Measurements from ENCODE around the gene PCP4L1. TPM values are rescaled to one million over a fixed set of nuclear protein-coding genes. Genes with fewer than 3 reads are reported as not detected.

Gene PCP4L1
- total RNA-seq, 1 donor from 2014 or later = 0.35 TPM

DNA sequence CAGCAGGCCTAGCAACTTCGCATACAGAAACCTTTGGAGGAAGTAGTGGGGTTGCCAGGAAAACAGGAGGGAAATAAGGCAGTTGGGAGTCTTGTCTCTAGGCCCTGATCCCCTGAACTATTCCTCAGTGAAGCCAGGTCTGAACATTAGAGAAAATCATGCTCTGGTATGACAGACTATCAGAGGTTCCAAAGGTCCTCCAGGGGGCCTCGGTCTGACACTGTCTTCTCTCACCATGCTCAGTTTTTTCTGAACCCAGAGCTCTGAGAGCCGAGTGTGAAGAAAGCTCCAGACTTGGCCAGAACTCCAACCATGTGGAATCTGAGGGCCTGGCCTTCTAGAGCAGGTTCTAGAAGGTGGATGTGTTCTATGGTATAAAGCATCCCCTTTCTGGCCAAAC, 28.6 kb upstream of the PCP4L1 start:
- Mint-ChIP-seq H3K4me1 (ENCODE audit: low read depth) (peaks cover 26% of the 10 kb centered on the region), H3K9me3 (ENCODE audit: low read depth) (no peaks in the 10 kb centered on the region), H3K36me3 (ENCODE audit: low read depth) (peaks cover 16% of the 10 kb centered on the region), H3K27ac (ENCODE audit: unreplicated experiment) (no peak overlapping the region), H3K4me3 (ENCODE audit: unreplicated experiment) (no peak overlapping the region), H3K27me3 (ENCODE audit: low read depth) (no peaks in the 10 kb centered on the region)
- no peak for DNase-seq (ENCODE audit: low spot score)
- TF ChIP-seq, protein P1, sequence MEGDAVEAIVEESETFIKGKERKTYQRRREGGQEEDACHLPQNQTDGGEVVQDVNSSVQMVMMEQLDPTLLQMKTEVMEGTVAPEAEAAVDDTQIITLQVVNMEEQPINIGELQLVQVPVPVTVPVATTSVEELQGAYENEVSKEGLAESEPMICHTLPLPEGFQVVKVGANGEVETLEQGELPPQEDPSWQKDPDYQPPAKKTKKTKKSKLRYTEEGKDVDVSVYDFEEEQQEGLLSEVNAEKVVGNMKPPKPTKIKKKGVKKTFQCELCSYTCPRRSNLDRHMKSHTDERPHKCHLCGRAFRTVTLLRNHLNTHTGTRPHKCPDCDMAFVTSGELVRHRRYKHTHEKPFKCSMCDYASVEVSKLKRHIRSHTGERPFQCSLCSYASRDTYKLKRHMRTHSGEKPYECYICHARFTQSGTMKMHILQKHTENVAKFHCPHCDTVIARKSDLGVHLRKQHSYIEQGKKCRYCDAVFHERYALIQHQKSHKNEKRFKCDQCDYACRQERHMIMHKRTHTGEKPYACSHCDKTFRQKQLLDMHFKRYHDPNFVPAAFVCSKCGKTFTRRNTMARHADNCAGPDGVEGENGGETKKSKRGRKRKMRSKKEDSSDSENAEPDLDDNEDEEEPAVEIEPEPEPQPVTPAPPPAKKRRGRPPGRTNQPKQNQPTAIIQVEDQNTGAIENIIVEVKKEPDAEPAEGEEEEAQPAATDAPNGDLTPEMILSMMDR (IDR thresholded peaks at IDR 0.05) = peak; percentile 35

DNA sequence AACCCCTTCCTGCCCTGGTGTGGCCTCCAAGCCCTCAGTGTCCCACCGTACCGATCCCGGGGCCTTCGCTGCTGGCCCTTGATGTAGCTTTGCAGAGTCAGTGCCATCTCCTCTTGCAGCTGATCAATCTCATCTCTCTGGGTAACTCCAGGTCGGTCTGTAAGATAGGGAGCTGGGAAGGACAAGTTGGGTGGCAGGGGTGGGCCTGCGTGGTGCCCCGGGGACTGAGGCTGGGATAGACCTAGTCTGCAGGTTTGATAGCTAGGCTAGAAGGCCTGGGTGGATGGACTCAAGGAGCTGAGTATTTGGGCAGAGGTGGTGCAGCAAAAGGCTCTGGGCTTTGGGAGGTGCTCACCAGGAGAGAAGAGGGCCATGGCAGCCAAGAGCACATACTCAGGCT, 27.8 kb upstream of the PCP4L1 start:
- H3K4me3 Mint-ChIP-seq (ENCODE audit: unreplicated experiment) = no peak overlapping the region
- peaks cover 16% of the 10 kb centered on the region for H3K36me3 Mint-ChIP-seq (ENCODE audit: low read depth)
- DNase-seq (ENCODE audit: low spot score) = no peak
- H3K27me3 Mint-ChIP-seq (ENCODE audit: low read depth) = peaks cover 2% of the 10 kb centered on the region
- peaks cover 20% of the 10 kb centered on the region for H3K4me1 Mint-ChIP-seq (ENCODE audit: low read depth)
- TF ChIP-seq, protein P1 (IDR thresholded peaks at IDR 0.05) = no peak
- no peak overlapping the region for H3K27ac Mint-ChIP-seq (ENCODE audit: unreplicated experiment)
- H3K9me3 Mint-ChIP-seq (ENCODE audit: low read depth) = no peaks in the 10 kb centered on the region

DNA sequence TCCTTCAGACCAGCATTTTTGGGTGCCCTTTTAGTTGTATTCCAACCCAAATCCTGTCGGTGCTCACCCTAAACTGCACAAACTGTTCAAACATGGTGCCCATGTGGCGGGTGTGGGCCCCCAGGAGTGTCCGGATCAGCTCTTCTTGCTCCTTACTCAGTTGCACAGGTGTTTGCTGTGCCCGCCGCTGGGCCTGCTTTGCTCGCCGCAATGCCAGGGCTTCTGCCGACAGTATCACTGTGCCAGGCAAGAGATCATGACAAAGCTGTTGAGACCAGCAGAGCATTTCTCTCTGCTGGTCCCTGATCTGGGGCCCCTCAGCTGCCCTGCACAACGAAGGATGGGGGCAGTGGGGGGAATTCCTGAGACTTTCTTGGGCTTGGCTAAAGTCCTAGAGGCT, 25.4 kb upstream of the PCP4L1 start:
- H3K27ac Mint-ChIP-seq (ENCODE audit: unreplicated experiment) = no peak overlapping the region
- no peak overlapping the region for H3K4me3 Mint-ChIP-seq (ENCODE audit: unreplicated experiment)
- H3K4me1 Mint-ChIP-seq (ENCODE audit: low read depth) = no peaks in the 10 kb centered on the region
- peaks cover 13% of the 10 kb centered on the region for H3K36me3 Mint-ChIP-seq (ENCODE audit: low read depth)
- H3K27me3 Mint-ChIP-seq (ENCODE audit: low read depth) = peaks cover 2% of the 10 kb centered on the region
- TF ChIP-seq, protein P1 (IDR thresholded peaks at IDR 0.05) = no peak
- no peaks in the 10 kb centered on the region for H3K9me3 Mint-ChIP-seq (ENCODE audit: low read depth)
- DNase-seq (ENCODE audit: low spot score) = no peak

DNA sequence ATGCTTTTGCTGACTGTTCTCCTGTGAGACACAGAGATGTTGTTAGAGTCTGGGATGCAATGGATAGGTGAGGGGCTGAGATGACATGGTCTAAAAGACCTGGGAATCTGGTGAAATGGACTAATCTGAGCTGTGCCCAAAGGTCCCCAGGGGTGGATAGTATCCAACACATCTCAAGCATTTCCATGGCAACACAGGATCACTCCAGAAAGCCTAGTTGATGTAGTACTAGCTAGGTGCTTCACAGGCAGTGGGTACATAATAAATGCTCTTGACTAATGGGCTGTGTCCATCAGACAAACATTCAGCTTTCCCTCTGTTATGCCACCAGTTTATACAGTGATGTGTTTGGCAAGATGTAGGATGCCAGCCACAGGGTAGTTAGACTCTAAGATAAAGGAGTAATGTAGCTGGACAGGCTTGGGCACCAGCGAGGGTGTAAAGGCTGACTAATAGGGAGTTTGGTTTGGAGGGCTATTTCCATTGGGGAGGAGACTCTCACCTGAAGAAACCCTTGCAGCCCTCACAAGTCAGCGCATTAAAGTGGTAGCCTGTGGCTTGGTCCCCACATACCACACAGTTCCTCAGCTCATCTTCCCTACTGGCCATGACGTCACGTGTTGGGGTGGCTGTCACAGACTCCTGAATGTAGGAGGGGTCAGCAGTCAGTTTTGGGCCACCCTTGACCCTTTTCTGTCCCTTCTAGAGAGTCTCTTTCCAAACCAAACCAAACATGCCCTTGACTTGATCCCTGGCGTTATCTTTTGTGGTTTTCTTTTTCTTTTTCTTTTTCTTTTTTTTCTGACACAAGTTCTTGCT, 22.4 kb upstream of the PCP4L1 start:
- H3K36me3 Mint-ChIP-seq (ENCODE audit: low read depth) = no peaks in the 10 kb centered on the region
- TF ChIP-seq, protein P1 (IDR thresholded peaks at IDR 0.05) = no peak
- H3K9me3 Mint-ChIP-seq (ENCODE audit: low read depth) = no peaks in the 10 kb centered on the region
- peaks cover 5% of the 10 kb centered on the region for H3K27me3 Mint-ChIP-seq (ENCODE audit: low read depth)
- no peak for DNase-seq (ENCODE audit: low spot score)
- no peaks in the 10 kb centered on the region for H3K4me1 Mint-ChIP-seq (ENCODE audit: low read depth)
- H3K4me3 Mint-ChIP-seq (ENCODE audit: unreplicated experiment) = no peak overlapping the region
- no peak overlapping the region for H3K27ac Mint-ChIP-seq (ENCODE audit: unreplicated experiment)

DNA sequence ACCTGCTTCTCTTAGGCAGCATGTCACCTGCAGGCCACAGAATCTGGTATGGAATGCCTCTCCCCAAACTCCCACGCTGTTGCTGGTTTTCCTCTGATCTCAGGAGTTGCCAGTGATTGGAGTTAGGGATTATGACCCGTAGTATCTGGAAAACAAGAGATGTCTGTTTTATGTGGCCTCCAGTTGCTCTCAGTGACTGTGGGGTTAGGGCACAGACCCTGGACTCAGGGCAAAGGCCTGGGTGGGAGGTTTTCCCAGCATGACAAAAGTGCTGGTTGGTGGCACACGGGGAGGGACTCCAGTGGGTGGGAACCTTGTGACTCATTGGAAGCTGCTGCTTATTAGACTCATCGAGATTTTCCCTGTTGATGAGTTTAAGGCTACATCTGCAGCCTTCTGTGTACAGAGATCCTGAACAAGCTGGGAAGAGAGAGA, 20.5 kb upstream of the PCP4L1 start, which contains the start of gene NR1I3:
Gene NR1I3 (minus strand): TSS at position 165 of the 435 bp plus-strand sequence. CDS start 1,638 bp downstream, outside the sequence.
- TF ChIP-seq, protein P1 (IDR thresholded peaks at IDR 0.05) = no peak
- no peak within 1 kb of the TSS for H3K27ac Mint-ChIP-seq (ENCODE audit: unreplicated experiment)
- no peak for DNase-seq (ENCODE audit: low spot score)
- no peaks in the 10 kb centered on the region for H3K9me3 Mint-ChIP-seq (ENCODE audit: low read depth)
- peaks cover 5% of the 10 kb centered on the region for H3K27me3 Mint-ChIP-seq (ENCODE audit: low read depth)
- H3K4me1 Mint-ChIP-seq (ENCODE audit: low read depth) = no peaks in the 10 kb centered on the region
- H3K4me3 Mint-ChIP-seq (ENCODE audit: unreplicated experiment) = no peak within 1 kb of the TSS
- H3K36me3 Mint-ChIP-seq (ENCODE audit: low read depth) = no peaks in the 10 kb centered on the region
